GM10266 (cell line): ENCODE data around the gene NCS1.

Source experiments
- DNase-seq: peaks from one replicate; pipeline ENCODE4 v3.0.0; 2012; ENCODE audit errors: extremely low spot score
- TF ChIP-seq, protein P1 (sequence below): IDR thresholded peaks from 2 replicates; pipeline ENCODE4 v1.5.1; 2012; ENCODE audit warnings: mild to moderate bottlenecking, low read depth; ENCODE audit not compliant: control insufficient read depth, insufficient read depth; ENCODE audit errors: missing control alignments

The NCS1 gene

GRCh38 chr9:130181678-130182380, 9.6 kb downstream of the NCS1 start:
- no peak for DNase-seq
- TF ChIP-seq, protein P1, sequence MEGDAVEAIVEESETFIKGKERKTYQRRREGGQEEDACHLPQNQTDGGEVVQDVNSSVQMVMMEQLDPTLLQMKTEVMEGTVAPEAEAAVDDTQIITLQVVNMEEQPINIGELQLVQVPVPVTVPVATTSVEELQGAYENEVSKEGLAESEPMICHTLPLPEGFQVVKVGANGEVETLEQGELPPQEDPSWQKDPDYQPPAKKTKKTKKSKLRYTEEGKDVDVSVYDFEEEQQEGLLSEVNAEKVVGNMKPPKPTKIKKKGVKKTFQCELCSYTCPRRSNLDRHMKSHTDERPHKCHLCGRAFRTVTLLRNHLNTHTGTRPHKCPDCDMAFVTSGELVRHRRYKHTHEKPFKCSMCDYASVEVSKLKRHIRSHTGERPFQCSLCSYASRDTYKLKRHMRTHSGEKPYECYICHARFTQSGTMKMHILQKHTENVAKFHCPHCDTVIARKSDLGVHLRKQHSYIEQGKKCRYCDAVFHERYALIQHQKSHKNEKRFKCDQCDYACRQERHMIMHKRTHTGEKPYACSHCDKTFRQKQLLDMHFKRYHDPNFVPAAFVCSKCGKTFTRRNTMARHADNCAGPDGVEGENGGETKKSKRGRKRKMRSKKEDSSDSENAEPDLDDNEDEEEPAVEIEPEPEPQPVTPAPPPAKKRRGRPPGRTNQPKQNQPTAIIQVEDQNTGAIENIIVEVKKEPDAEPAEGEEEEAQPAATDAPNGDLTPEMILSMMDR, result no peak

GRCh38 chr9:130182381-130182909, 10.2 kb downstream of the NCS1 start:
- TF ChIP-seq, protein P1, result no peak
- DNase-seq, result no peak

DNA sequence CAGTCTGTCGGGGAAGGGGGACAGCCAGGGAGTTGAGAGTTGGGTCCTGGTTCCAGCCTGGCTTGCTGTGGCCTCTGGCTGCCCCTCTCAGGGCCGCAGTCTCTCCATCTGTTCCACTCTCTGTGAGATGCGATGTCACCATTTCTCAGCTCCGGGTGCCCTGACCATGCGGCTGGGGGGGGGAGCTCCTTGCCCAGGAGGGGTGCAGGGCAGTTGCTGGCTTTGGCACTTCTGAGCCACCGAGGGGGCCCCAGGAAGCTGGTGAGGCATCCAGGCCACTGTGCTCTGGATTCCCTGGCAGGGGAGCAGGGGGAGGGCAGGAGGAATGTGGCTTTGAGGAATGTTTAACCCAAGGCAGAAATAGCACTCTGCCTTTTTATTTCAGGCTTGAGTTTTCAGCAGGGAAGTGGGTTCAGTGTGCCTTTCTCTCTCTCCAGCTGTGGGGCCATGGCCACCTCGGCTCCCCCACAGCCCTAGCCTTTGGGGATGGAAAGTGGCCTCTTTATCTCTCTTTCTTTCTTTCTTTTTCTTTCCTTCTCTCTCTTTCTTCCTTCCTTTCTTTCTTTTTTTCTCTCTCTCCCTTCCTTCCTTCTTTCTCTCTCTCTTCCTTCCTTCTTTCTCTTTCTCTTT, 11.0 kb downstream of the NCS1 start:
- DNase-seq, result no peak
- TF ChIP-seq, protein P1, result no peak

- TF ChIP-seq, protein P1, result no peak
- DNase-seq, result no peak
Observed at GRCh38 chr9:130185017-130185416, 12.8 kb downstream of the NCS1 start.

DNA sequence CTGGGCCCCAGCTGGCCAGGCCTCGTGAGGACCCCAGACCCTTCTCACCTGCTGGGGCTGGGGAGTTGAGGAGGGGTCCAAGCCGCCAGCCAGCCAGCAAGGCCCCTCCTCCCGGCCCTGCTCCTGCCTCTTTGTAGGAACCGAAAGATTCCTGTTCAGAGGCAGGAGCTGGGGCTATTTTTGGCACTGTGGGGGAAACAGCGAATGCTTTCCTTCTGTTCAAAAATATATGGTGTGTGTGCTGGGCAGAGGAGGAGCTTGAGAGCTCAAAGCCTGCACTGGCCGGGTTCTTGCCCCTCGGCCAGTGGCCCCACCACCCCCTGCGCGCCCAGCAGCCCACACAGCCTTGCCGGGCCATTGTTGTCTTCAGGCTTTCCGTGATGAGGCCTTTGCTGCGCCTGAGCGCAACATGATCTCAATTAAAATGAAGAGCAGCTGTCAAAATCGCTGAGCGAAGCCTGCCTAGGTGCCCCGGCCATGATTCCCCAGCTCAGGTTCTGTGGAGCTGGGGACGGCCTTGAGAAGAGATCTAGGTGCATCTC, 13.4 kb downstream of the NCS1 start:
- TF ChIP-seq, protein P1, result no peak
- no peak for DNase-seq

GRCh38 chr9:130186051-130186450, 13.8 kb downstream of the NCS1 start:
- no peak for DNase-seq
- TF ChIP-seq, protein P1, result no peak

GRCh38 chr9:130186839-130187522, 14.8 kb downstream of the NCS1 start:
- no peak for DNase-seq
- TF ChIP-seq, protein P1, result no peak
